Amniotic epithelial cell (primary cell): ENCODE data around the gene GCLM.
A peak's percentile ranks its signal among the peaks of the same experiment; 100 is the strongest.
"Not testable (repeated sequence)": the region's sequence is repeated elsewhere in the genome, so short reads cannot be mapped to it uniquely, and the experiment has no call there.

Experiments used
- DNase-seq: peaks from one replicate; pipeline ENCODE4 v3.0.0-alpha.2; 2010; ENCODE audit warnings: low read depth

The GCLM gene

GRCh38 chr1:93888900-93889299 lies 20.3 kb downstream of the GCLM start:
- peak; percentile 40 for DNase-seq

GRCh38 chr1:93882269-93882668 lies 27.0 kb downstream of the GCLM start:
- no peak for DNase-seq

GRCh38 chr1:93880731-93881130 lies 28.5 kb downstream of the GCLM start:
- DNase-seq, result peak; percentile 44

GRCh38 chr1:93878889-93879586 lies 30.2 kb downstream of the GCLM start, which contains the start of gene DNTTIP2:
Gene DNTTIP2 (minus strand): TSS chr1:93879206. CDS start chr1:93879148, 58 bp downstream.
- peak; percentile 87 for DNase-seq

GRCh38 chr1:93878501-93878888 lies 30.7 kb downstream of the GCLM start:
- no peak for DNase-seq

- no peak for DNase-seq
Measured at GRCh38 chr1:93877529-93877928, 31.7 kb downstream of the GCLM start.

GRCh38 chr1:93876244-93876643 lies 33.0 kb downstream of the GCLM start:
- DNase-seq, result no peak

GRCh38 chr1:93874025-93874651 lies 35.1 kb downstream of the GCLM start:
- peak; percentile 74 for DNase-seq

- DNase-seq, result no peak
Measured at GRCh38 chr1:93871366-93871765, 37.9 kb downstream of the GCLM start.

- DNase-seq, result no peak
Measured at GRCh38 chr1:93869653-93870052, 39.6 kb downstream of the GCLM start.

- not testable (repeated sequence) for DNase-seq
Measured at GRCh38 chr1:93868492-93868891, 40.7 kb downstream of the GCLM start.

- no peak for DNase-seq
Measured at GRCh38 chr1:93865253-93865652, 44.0 kb downstream of the GCLM start.

- DNase-seq, result no peak
Measured at GRCh38 chr1:93864175-93864574, 45.1 kb downstream of the GCLM start.

GRCh38 chr1:93857653-93858052 lies 51.6 kb downstream of the GCLM start:
- not testable (repeated sequence) for DNase-seq

GRCh38 chr1:93855983-93856382 lies 53.2 kb downstream of the GCLM start:
- not testable (repeated sequence) for DNase-seq

- DNase-seq, result no peak
Measured at GRCh38 chr1:93853940-93854339, 55.3 kb downstream of the GCLM start.

- no peak for DNase-seq
Measured at GRCh38 chr1:93851878-93852277, 57.4 kb downstream of the GCLM start.

- DNase-seq, result no peak
Measured at GRCh38 chr1:93851327-93851712, 57.9 kb downstream of the GCLM start.

- DNase-seq, result peak; percentile 69
Measured at GRCh38 chr1:93850687-93851326, 58.4 kb downstream of the GCLM start.

GRCh38 chr1:93848350-93848883 lies 60.8 kb downstream of the GCLM start:
- DNase-seq, result no peak

- peak; percentile 69 for DNase-seq
Measured at GRCh38 chr1:93847811-93848288, 61.4 kb downstream of the GCLM start.

- DNase-seq, result peak; percentile 74
Measured at GRCh38 chr1:93846992-93847810, 62.0 kb downstream of the GCLM start.
